PC-9 (cell line): ENCODE data around the gene SP140L.

ENCODE experiments used
- EZH2 ChIP-seq: fragments of 200-600 bp; sonication (generic); IDR thresholded peaks from 2 replicates; pipeline ENCODE4 v1.8.0; 2017; ENCODE audit warnings: antibody characterized with exemption, low read depth
- TF ChIP-seq, protein P1 (sequence below): fragments of 200-600 bp; sonication (generic); conservative IDR thresholded peaks from 2 replicates; pipeline ENCODE4 v1.6.1; 2017; ENCODE audit warnings: mixed run types, antibody characterized with exemption, mild to moderate bottlenecking, moderate library complexity

DNA sequence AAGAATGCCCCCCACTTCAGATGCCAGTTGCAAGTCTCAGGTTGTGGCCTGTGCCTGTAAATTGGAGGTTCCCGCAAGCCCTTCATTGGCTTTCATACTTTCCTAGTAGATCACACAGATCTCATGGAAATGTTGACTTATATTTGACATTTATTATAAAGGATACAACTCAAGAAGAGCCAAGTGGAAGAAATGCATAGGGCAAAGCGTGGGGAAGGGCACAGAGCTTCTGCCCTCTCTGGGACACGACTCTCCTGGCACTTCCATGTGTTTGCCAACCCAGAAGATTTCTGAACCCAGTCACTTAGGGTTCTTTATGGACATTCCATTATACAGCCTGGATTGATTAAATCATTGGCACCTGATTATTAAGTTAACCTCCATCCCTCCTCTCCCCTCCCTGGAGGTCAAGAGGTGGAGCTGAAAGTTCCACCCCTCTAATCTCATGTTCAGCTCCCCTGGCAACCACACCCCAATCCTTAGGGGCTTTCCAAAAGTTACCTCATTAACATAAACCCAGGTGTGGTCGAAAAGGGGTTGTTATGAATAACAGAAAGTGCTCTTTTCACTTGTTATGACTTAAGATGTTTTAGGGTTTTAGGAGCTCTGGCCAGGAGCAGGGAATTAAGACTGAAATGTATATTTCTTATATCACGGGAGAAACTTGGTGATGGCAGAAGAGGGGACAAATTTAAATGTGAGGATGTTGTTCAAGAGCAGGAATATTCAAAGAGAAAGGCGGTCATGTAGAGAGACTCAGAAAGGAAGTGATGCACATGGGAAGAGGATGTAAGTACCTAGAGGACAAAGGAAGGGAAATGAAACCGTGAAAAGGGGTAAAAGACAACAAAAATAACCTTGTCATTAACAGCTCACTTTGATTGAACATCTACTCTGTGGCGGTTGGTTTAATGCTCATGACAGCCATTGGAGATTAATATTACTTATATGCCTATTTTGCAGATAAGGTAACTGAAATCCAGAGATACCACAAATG lies 120.8 kb downstream of the SP140L start:
- TF ChIP-seq, protein P1, sequence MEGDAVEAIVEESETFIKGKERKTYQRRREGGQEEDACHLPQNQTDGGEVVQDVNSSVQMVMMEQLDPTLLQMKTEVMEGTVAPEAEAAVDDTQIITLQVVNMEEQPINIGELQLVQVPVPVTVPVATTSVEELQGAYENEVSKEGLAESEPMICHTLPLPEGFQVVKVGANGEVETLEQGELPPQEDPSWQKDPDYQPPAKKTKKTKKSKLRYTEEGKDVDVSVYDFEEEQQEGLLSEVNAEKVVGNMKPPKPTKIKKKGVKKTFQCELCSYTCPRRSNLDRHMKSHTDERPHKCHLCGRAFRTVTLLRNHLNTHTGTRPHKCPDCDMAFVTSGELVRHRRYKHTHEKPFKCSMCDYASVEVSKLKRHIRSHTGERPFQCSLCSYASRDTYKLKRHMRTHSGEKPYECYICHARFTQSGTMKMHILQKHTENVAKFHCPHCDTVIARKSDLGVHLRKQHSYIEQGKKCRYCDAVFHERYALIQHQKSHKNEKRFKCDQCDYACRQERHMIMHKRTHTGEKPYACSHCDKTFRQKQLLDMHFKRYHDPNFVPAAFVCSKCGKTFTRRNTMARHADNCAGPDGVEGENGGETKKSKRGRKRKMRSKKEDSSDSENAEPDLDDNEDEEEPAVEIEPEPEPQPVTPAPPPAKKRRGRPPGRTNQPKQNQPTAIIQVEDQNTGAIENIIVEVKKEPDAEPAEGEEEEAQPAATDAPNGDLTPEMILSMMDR: no peak
- no peak for TF ChIP-seq EZH2
